IMR-90 (cell line): Measurements from ENCODE around the gene AMPD3. TPM values are rescaled to one million over a fixed set of nuclear protein-coding genes. Genes with fewer than 3 reads are reported as not detected.

Source experiments
- ATAC-seq: fragments of 200-7000 bp; cut with Tn5 transposase; 2 replicates; pipeline ENCODE4 v1.9.1; 2020; ENCODE audit warnings: low read depth, mild to moderate bottlenecking, moderate library complexity
- BruUV-seq: library from RNA; stranded (reverse); fragments of 400-500 nt; replicated peaks from 2 replicates; lab custom pipeline; 2021; lab: Mats Ljungman, UMichigan
- CTCF ChIA-PET: fragments of 300-600 bp; formaldehyde crosslinking; extraction: SDS; loops from one replicate; lab custom pipeline; 2021; ENCODE audit warnings: antibody characterized with exemption; lab: Yijun Ruan, JAX
- POLR2A ChIA-PET: fragments of 300-600 bp; sonication (Branson Sonifier 250); formaldehyde crosslinking; loops from one replicate; lab custom pipeline; 2022; ENCODE audit warnings: antibody characterized with exemption; ENCODE audit not compliant: unreplicated experiment; lab: Charles Lee
- DNase-seq: peaks from one replicate; pipeline ENCODE4 v3.0.0; 2013
- H2AFZ ChIP-seq: replicated peaks from 2 replicates; pipeline ENCODE3; 2013; ENCODE audit warnings: low read length, mild to moderate bottlenecking; ENCODE audit not compliant: poor library complexity
- H2AK5ac ChIP-seq: 2 replicates; pipeline ENCODE4 v1.6.1; 2013; ENCODE audit warnings: low read depth, low read length, inconsistent platforms
- H2AK9ac ChIP-seq: replicated peaks from 2 replicates; pipeline ENCODE3; 2013; ENCODE audit warnings: mild to moderate bottlenecking, low read depth, low read length, moderate library complexity; ENCODE audit not compliant: poor library complexity
- H2BK120ac ChIP-seq: 2 replicates; pipeline ENCODE4 v1.6.1; 2013; ENCODE audit warnings: low read depth, low read length, inconsistent platforms
- H2BK15ac ChIP-seq: 3 replicates; pipeline ENCODE4 v1.6.1; 2013; ENCODE audit warnings: low read depth, low read length, inconsistent platforms
- H2BK20ac ChIP-seq: 2 replicates; pipeline ENCODE4 v1.6.1; 2013; ENCODE audit warnings: low read depth, mild to moderate bottlenecking, inconsistent platforms, low read length, moderate library complexity
- H2BK5ac ChIP-seq: 2 replicates; pipeline ENCODE4 v1.6.1; 2013; ENCODE audit warnings: mild to moderate bottlenecking, low read depth, low read length, inconsistent platforms; ENCODE audit not compliant: poor library complexity, severe bottlenecking
- H3K14ac ChIP-seq: replicated peaks from 2 replicates; pipeline ENCODE4 v1.6.1; 2013; ENCODE audit warnings: low read depth, low read length, inconsistent platforms
- H3K18ac ChIP-seq: 2 replicates; pipeline ENCODE4 v1.6.1; 2013; ENCODE audit warnings: low read depth, low read length, control low read depth
- H3K23ac ChIP-seq: 2 replicates; pipeline ENCODE4 v1.6.1; 2013; ENCODE audit warnings: low read depth, low read length, inconsistent platforms
- H3K27ac ChIP-seq: 2 replicates; pipeline ENCODE4 v1.5.1; 2013; ENCODE audit warnings: mild to moderate bottlenecking, control low read depth, low read length; ENCODE audit not compliant: insufficient read depth
- H3K27me3 ChIP-seq: 2 replicates; pipeline ENCODE4 v1.6.1; 2013; ENCODE audit warnings: low read length; ENCODE audit not compliant: control insufficient read depth, insufficient read depth
- H3K36me3 ChIP-seq: 2 replicates; pipeline ENCODE4 v1.6.1; 2013; ENCODE audit warnings: low read length, mixed read lengths; ENCODE audit not compliant: control insufficient read depth, insufficient read depth
- H3K4ac ChIP-seq: 2 replicates; pipeline ENCODE4 v1.6.1; 2013; ENCODE audit warnings: low read depth, low read length, inconsistent platforms
- H3K4me1 ChIP-seq: 2 replicates; pipeline ENCODE4 v1.6.1; 2013; ENCODE audit warnings: low read length, mixed read lengths; ENCODE audit not compliant: control insufficient read depth, insufficient read depth
- H3K4me2 ChIP-seq: 2 replicates; pipeline ENCODE4 v1.6.1; 2013; ENCODE audit warnings: low read depth, mild to moderate bottlenecking, control low read depth, low read length, moderate library complexity
- H3K4me3 ChIP-seq: 2 replicates; pipeline ENCODE4 v1.5.1; 2013; ENCODE audit warnings: low read depth, mild to moderate bottlenecking, control low read depth, low read length, moderate library complexity; ENCODE audit not compliant: insufficient read depth
- H3K56ac ChIP-seq: 2 replicates; pipeline ENCODE4 v1.6.1; 2013; ENCODE audit warnings: low read length, inconsistent platforms; ENCODE audit not compliant: insufficient read depth; ENCODE audit errors: extremely low read depth
- H3K79me1 ChIP-seq, 2 experiments: 2 replicates each; pipeline ENCODE4 v1.6.1; 2013; ENCODE audit warnings: low read length in 2 of 2, inconsistent platforms in 1 of 2, low read depth in 1 of 2
- H3K9ac ChIP-seq: 2 replicates; pipeline ENCODE4 v1.6.1; 2013; ENCODE audit warnings: low read depth, low read length, control low read depth
- H3K9me1 ChIP-seq: 2 replicates; pipeline ENCODE4 v1.6.1; 2013; ENCODE audit warnings: low read length, inconsistent platforms; ENCODE audit not compliant: insufficient read depth
- H3K9me3 ChIP-seq: 2 replicates; pipeline ENCODE4 v1.6.1; 2013; ENCODE audit warnings: low read length; ENCODE audit not compliant: control insufficient read depth, insufficient read depth
- H4K20me1 ChIP-seq: 2 replicates; pipeline ENCODE4 v1.6.1; 2013; ENCODE audit warnings: low read length, inconsistent platforms; ENCODE audit not compliant: insufficient read depth
- H4K5ac ChIP-seq: 2 replicates; pipeline ENCODE4 v1.6.1; 2013; ENCODE audit warnings: mild to moderate bottlenecking, low read depth, low read length, control low read depth
- H4K8ac ChIP-seq, 2 experiments: 2 replicates each; pipeline ENCODE4 v1.6.1; 2013; ENCODE audit warnings: low read depth in 2 of 2, low read length in 2 of 2, control low read depth in 1 of 2, inconsistent platforms in 1 of 2
- H4K91ac ChIP-seq: 2 replicates; pipeline ENCODE4 v1.6.1; 2013; ENCODE audit warnings: low read depth, low read length, inconsistent platforms; ENCODE audit not compliant: insufficient read depth
- BHLHE40 ChIP-seq: fragments of 150-350 bp; IDR thresholded peaks from 2 replicates; pipeline ENCODE4 v1.6.1; 2016; ENCODE audit warnings: mild to moderate bottlenecking, low read depth, low read length
- CEBPB ChIP-seq: IDR thresholded peaks from 2 replicates; pipeline ENCODE4 v1.6.1; 2012; ENCODE audit warnings: low read depth, low read length, improper control_type of control experiment
- CHD1 ChIP-seq: IDR thresholded peaks from 2 replicates; pipeline ENCODE4 v1.6.1; 2012; ENCODE audit warnings: low read depth, low read length, improper control_type of control experiment
- CTCF ChIP-seq: conservative IDR thresholded peaks from 2 replicates; pipeline ENCODE4 v1.5.1; 2012; ENCODE audit warnings: mild to moderate bottlenecking, low read depth, low read length, improper control_type of control experiment
- FOS ChIP-seq: fragments of 150-350 bp; IDR thresholded peaks from 2 replicates; pipeline ENCODE4 v1.6.1; 2016; ENCODE audit warnings: low read depth, low read length
- NFE2L2 ChIP-seq: fragments of 150-350 bp; IDR thresholded peaks from 2 replicates; pipeline ENCODE4 v1.6.1; 2016; ENCODE audit warnings: low read depth, mild to moderate bottlenecking, low read length
- POLR2A ChIP-seq: IDR thresholded peaks from 2 replicates; pipeline ENCODE4 v1.6.1; 2012; ENCODE audit warnings: mild to moderate bottlenecking, low read depth, low read length
- RCOR1 ChIP-seq: IDR thresholded peaks from 2 replicates; pipeline ENCODE4 v1.6.1; 2012; ENCODE audit warnings: mild to moderate bottlenecking, low read length, improper control_type of control experiment; ENCODE audit not compliant: insufficient replicate concordance
- RFX5 ChIP-seq: IDR thresholded peaks from 2 replicates; pipeline ENCODE4 v1.8.0; 2012; ENCODE audit warnings: low read depth, mild to moderate bottlenecking, low read length, moderate library complexity
- WGBS, 2 experiments: methylation state at CpG; one replicate each; pipeline versions ENCODE4 v1.1.5 to v1.1.7; 2013; ENCODE audit warnings: missing lambda C conversion rate in 2 of 2; ENCODE audit not compliant: insufficient read length in 1 of 2; ENCODE audit errors: extremely low coverage in 2 of 2; 5-methylcytosine and 5-hydroxymethylcytosine counted together
- dilution Hi-C: fragments of 300-500 bp; cut with HindIII; formaldehyde crosslinking; loops from one replicate; pipeline ENCODE4 v1.14.3; 2018; ENCODE audit warnings: low sequenced_read_pairs; ENCODE audit not compliant: unreplicated experiment
- in situ Hi-C: fragments of 300-500 bp; cut with MboI; formaldehyde crosslinking; loops from 3 replicates; pipeline ENCODE4 v1.14.3; 2019; ENCODE audit warnings: low sequenced_read_pairs, inconsistent platforms, mixed read lengths
- intact Hi-C: fragments of 100-400 bp; cut with micrococcal nuclease; formaldehyde crosslinking; loops from 2 replicates; pipeline ENCODE4 v1.10.0; 2022
- polyA plus RNA-seq, 3 experiments: library from polyadenylated mRNA; depleted of rRNA; stranded (reverse); fragments of >200 nt; gene quantifications; 2 replicates each; pipeline ENCODE4 v1.2.3, GENCODE V29; 2012; ENCODE audit warnings: low replicate concordance in 1 of 3
- total RNA-seq: library from RNA; depleted of rRNA; stranded (reverse); fragments of >200 nt; gene quantifications from 2 replicates; pipeline ENCODE4 v1.2.3, GENCODE V29; 2012

AMPD3 gene
- total and polyA plus RNA-seq, 2 of the 4 experiments (the other 2 are of a cell fraction), result 8.6 to 12.1 TPM

- Histone ChIP-seq H3K79me1 (no peaks in the 10 kb centered on the region), H3K9me3 (no peaks in the 10 kb centered on the region), H4K91ac (no peak overlapping the region), H3K36me3 (no peaks in the 10 kb centered on the region), H2AK5ac (no peak overlapping the region), H3K4me2 (no peak overlapping the region), H3K27ac (no peak overlapping the region), H3K9me1 (peaks cover 9% of the 10 kb centered on the region), H3K27me3 (no peaks in the 10 kb centered on the region), H2BK120ac (no peak overlapping the region), H3K4me1 (peaks cover 3% of the 10 kb centered on the region), H3K56ac (no peak overlapping the region), H3K9ac (no peak overlapping the region), H4K5ac (no peak overlapping the region), H3K18ac (no peak overlapping the region), H2BK5ac (no peak overlapping the region), H2BK20ac (no peak overlapping the region), H3K4ac (no peak overlapping the region), H4K8ac (no peak overlapping the region), H2AK9ac (no peak overlapping the region), H3K23ac (no peak overlapping the region), H2BK15ac (no peak overlapping the region), H2AFZ (no peak overlapping the region), H3K4me3 (no peak overlapping the region), H4K20me1 (peaks cover 3% of the 10 kb centered on the region; the same call in 1 of the 2 replicates), H3K14ac (no peak overlapping the region)
- ATAC-seq (no peak), DNase-seq (no peak)
- CTCF ChIA-PET, result no interaction called here
- POLR2A ChIA-PET, result no interaction called here
- intact Hi-C loops (no loop called here), dilution Hi-C loops (no loop called here), in situ Hi-C loops (no loop called here)
- 75% methylated on average over 1 of the region's 2 CpGs; no CpG with 5 or more reads in 1 of the 2 experiments for WGBS, 2 experiments
- no TSS peak for BruUV-seq
- TF ChIP-seq RCOR1 (no peak), CTCF (no peak), POLR2A (no peak), CEBPB (no peak), NFE2L2 (no peak), RFX5 (no peak), CHD1 (no peak), FOS (no peak), BHLHE40 (no peak)
Observed at GRCh38 chr11:10439351-10439750, 15.7 kb upstream of the AMPD3 start.
